Effector memory CD4-positive, alpha-beta T cell (primary cell): Measurements from ENCODE around the gene ANG.
A peak's percentile ranks its signal among the peaks of the same experiment; 100 is the strongest.

Experiments
- DNase-seq, 3 donors: peaks; one replicate each; pipeline ENCODE4 v3.0.0-alpha.2; 2020
- H3K27ac ChIP-seq: 2 replicates; pipeline ENCODE4 v1.7.0; 2013; ENCODE audit warnings: mild to moderate bottlenecking, low read length, moderate library complexity; ENCODE audit not compliant: insufficient read depth, poor library complexity, severe bottlenecking
- H3K27me3 ChIP-seq: replicated peaks from 2 replicates; pipeline ENCODE4 v1.7.0; 2013; ENCODE audit warnings: mild to moderate bottlenecking, low read length; ENCODE audit not compliant: insufficient read depth, control insufficient read depth, poor library complexity, severe bottlenecking
- H3K36me3 ChIP-seq: 2 replicates; pipeline ENCODE4 v1.7.0; 2013; ENCODE audit warnings: mild to moderate bottlenecking, low read length, moderate library complexity; ENCODE audit not compliant: control insufficient read depth, insufficient read depth
- H3K4me1 ChIP-seq: 2 replicates; pipeline ENCODE4 v1.7.0; 2013; ENCODE audit warnings: low read length, mild to moderate bottlenecking; ENCODE audit not compliant: control insufficient read depth, insufficient read depth, poor library complexity, severe bottlenecking
- H3K4me3 ChIP-seq: 2 replicates; pipeline ENCODE4 v1.7.0; 2013; ENCODE audit warnings: low read length, low read depth, mild to moderate bottlenecking; ENCODE audit not compliant: insufficient read depth, poor library complexity, severe bottlenecking
- H3K9me3 ChIP-seq: 2 replicates; pipeline ENCODE4 v1.7.0; 2013; ENCODE audit warnings: mild to moderate bottlenecking, low read length, moderate library complexity; ENCODE audit not compliant: control insufficient read depth

The ANG gene

DNA sequence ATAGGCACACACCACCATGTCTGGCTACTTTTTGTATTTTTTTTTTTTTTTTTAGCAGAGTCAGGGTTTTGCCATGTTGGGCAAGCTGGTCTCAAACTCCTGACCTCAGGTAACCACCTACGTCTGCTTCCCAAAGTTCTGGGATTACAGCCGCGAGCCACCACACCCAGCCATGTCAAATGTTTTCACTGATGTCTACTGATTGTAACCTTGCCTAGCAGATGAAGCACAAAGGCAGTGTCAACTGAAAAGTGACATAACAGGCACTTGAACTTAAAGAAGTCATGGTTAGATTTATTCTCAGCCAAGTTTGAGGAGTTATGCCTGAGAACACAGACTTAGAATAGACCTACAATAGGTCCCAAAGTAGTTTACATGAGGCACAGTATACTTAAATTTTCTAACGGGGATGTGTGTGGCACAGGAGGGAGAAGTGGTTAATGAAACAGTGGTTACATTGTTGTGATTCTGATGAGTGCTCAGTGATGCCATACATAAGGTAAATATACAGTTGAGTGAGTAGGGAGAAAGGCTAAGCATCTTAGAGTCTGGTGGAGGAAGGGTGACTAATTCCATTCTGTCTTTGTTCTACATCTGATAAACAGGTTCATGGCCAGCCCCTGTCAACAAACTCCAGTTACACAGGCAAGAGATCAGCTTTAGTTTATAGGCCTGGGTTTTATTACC, 16.8 kb upstream of the ANG start:
- DNase-seq = no peak
- H3K36me3 ChIP-seq = no peaks in the 10 kb centered on the region

DNA sequence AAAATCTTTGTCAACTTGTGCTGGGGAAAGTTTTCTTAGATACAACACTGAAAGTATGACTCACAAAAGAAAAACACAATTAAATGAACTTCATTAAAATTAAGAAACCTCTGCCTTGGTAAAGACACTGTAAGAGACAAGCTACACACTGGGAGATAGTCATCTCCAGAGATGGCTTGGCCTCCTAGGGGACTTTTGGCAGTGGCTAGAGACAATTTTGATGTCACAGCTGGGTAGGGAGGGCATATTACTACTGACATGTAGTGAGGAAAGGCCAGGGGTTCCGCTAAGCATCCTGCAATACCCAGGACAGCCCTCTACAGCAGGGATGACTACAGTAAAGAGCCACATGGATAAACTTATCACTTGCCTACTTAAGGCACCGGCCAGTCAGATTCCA, 12.9 kb upstream of the ANG start:
- H3K9me3 ChIP-seq = no peaks in the 10 kb centered on the region
- peaks cover 12% of the 10 kb centered on the region for H3K4me1 ChIP-seq
- H3K27ac ChIP-seq = no peak overlapping the region
- no peaks in the 10 kb centered on the region for H3K27me3 ChIP-seq
- no peak overlapping the region for H3K4me3 ChIP-seq
- H3K36me3 ChIP-seq = no peaks in the 10 kb centered on the region
- DNase-seq = no peak

More for the DNA sequence above, 16.8 kb upstream of the ANG start:
- Histone ChIP-seq H3K4me3 (no peak overlapping the region), H3K9me3 (no peaks in the 10 kb centered on the region), H3K4me1 (peaks cover 7% of the 10 kb centered on the region), H3K27ac (no peak overlapping the region), H3K27me3 (no peaks in the 10 kb centered on the region)

DNA sequence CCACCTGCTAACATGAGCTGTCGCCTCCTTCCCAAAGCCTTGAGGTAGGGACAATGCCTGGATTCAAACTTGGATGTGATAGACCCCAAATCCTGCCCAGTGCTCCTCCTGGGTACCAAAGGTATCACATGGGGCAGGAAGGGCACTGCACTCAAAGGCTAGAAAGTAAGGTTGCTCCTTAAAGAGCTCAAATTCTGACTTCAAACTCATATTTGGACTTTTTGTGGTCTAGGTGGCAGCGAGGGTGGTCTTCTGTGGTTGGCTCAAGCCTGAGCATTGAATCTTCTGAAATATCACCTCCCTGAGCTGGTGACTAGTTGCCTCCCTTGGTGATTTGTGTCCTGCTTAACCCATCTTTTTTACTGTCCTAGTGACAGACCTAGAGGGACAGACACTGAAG, 12.5 kb upstream of the ANG start:
- H3K27me3 ChIP-seq = no peaks in the 10 kb centered on the region
- DNase-seq = no peak
- no peaks in the 10 kb centered on the region for H3K9me3 ChIP-seq
- H3K4me3 ChIP-seq = no peak overlapping the region
- no peaks in the 10 kb centered on the region for H3K36me3 ChIP-seq
- H3K27ac ChIP-seq = no peak overlapping the region
- peaks cover 16% of the 10 kb centered on the region for H3K4me1 ChIP-seq

DNA sequence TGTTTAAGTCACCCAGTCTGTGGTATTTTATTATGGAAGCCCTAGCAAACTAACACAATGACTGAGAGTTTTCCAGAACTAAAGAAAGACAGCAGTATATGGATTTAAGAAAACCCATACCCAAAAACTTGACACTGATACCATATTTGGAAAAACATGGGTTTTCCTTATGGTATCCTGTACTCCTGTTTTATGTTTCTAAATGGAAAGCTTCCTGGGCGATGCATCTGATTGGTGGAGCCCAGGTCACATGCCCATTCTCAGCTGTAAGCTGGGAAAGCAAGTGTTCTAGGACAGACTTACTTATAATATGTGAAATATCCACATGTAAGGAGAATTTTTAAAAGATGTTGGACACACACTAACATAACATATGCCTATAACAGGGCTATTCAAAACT, 8.7 kb upstream of the ANG start:
- peak in 1 of 3 donors; percentile 28 for DNase-seq
- Histone ChIP-seq H3K36me3 (no peaks in the 10 kb centered on the region), H3K4me3 (no peak overlapping the region), H3K4me1 (peaks cover 21% of the 10 kb centered on the region), H3K27ac (no peak overlapping the region), H3K9me3 (no peaks in the 10 kb centered on the region), H3K27me3 (no peaks in the 10 kb centered on the region)

DNA sequence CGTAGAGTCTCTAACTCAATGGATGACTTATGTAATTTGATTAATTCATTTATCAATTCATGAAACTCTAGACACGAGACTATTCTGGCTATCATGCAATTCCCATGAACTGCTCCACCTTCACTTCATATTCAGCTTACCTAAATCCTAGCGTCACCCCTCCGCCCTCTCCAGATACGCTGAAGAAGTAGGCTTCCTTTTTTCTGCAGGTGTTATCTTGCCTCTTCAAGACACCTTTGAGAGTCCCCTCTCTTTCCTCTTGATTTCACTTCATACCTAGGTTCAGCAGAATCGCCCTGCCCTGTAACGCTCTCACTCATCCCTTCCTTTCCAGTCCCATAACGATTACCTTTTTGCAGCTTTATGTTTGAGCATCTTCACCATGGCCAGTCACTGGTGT, 8.2 kb upstream of the ANG start:
- no peak for DNase-seq
- H3K4me3 ChIP-seq = peak overlapping the region; percentile 27
- H3K36me3 ChIP-seq = no peaks in the 10 kb centered on the region
- no peaks in the 10 kb centered on the region for H3K27me3 ChIP-seq
- no peaks in the 10 kb centered on the region for H3K9me3 ChIP-seq
- H3K4me1 ChIP-seq = peaks cover 21% of the 10 kb centered on the region
- H3K27ac ChIP-seq = peak overlapping the region; percentile 94

DNA sequence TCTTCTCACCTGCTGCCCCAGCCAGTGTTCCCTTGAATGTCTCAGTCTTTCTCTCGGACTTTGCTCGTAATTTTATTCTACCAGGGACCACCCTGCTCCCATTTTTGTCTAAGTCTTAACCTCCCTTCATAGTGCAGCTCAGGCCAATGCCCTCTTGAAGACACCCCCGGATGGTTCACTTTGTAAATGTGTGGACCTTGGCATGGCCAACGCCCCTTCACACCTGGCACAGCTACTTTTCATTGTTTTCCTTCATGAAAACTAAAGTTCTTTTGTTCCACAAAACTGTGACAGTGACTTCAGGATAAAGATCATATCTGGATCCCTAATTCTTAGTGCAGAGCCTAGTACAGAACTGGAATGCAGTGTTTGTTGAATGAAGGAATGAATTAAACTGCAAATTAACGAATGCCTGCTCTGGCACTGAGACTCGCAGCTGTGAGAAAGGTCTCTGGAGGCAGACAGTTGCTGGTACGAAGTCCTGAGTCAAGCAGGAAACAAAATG, 7.7 kb upstream of the ANG start:
- no peaks in the 10 kb centered on the region for H3K9me3 ChIP-seq
- no peaks in the 10 kb centered on the region for H3K27me3 ChIP-seq
- H3K4me1 ChIP-seq = peaks cover 21% of the 10 kb centered on the region
- DNase-seq = peak in 1 of 3 donors; percentile 36
- H3K27ac ChIP-seq = peak overlapping the region; percentile 94
- H3K36me3 ChIP-seq = no peaks in the 10 kb centered on the region
- peak overlapping the region; percentile 81 for H3K4me3 ChIP-seq

DNA sequence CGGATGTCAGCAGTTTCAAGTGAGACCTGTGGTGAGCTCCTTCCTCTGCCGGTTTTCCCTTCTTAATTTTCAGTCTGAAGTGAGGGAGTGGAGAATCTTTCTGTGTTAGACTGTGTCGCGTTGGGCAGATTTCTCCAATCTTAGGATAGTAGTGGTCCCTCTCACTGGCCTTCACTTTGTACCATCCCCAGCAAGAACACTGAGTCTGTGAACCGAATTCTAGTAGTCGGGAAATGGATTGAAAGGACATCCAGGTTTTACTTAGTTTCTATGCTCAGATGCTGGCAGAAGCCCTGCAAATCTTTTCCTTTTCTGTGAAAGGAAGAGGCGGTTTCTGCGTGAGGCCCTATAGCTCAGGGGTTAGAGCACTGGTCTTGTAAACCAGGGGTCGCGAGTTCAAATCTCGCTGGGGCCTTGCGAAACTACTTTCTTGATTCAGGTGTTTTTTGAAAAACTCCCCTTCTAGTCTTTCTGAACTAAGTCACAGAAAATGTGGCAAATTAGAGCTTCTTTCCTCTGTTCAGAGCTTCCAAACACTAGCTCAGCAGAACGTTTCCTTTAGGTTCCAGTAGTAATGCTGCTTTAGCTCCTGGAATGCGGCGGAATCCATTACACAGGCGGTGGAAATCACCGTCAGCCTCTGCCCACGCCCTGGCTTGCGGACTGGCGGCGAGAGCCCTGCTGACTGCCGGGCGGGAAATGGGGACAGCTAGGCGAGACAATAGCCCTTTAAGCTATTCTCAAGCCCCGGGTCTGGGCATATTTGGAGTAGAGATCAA, 7.0 kb upstream of the ANG start:
- DNase-seq = peak; percentile 78 to 81 (median 80)
- H3K4me3 ChIP-seq = peak overlapping the region; percentile 81
- no peaks in the 10 kb centered on the region for H3K9me3 ChIP-seq
- peaks cover 21% of the 10 kb centered on the region for H3K4me1 ChIP-seq
- peak overlapping the region; percentile 94 for H3K27ac ChIP-seq
- H3K36me3 ChIP-seq = no peaks in the 10 kb centered on the region
- no peaks in the 10 kb centered on the region for H3K27me3 ChIP-seq

DNA sequence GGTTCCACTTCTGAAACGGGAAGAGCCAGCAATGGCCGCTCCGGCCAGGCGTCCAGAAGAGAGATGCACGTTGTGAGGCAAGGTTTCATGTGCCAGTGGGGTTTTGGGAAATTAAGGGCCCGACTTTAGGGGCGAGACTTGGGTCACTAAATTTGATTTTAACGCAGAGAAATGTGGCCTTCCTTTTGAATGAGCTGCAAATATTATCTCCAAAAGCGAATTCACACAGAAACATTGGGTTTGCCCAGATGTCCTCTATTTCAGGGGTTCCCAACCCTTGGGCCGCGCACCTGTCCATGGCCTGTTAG, 6.5 kb upstream of the ANG start:
- Histone ChIP-seq H3K36me3 (no peaks in the 10 kb centered on the region), H3K4me3 (peak overlapping the region; percentile 81), H3K27me3 (no peaks in the 10 kb centered on the region), H3K4me1 (peaks cover 21% of the 10 kb centered on the region), H3K27ac (peak overlapping the region; percentile 94), H3K9me3 (no peaks in the 10 kb centered on the region)
- DNase-seq = no peak

DNA sequence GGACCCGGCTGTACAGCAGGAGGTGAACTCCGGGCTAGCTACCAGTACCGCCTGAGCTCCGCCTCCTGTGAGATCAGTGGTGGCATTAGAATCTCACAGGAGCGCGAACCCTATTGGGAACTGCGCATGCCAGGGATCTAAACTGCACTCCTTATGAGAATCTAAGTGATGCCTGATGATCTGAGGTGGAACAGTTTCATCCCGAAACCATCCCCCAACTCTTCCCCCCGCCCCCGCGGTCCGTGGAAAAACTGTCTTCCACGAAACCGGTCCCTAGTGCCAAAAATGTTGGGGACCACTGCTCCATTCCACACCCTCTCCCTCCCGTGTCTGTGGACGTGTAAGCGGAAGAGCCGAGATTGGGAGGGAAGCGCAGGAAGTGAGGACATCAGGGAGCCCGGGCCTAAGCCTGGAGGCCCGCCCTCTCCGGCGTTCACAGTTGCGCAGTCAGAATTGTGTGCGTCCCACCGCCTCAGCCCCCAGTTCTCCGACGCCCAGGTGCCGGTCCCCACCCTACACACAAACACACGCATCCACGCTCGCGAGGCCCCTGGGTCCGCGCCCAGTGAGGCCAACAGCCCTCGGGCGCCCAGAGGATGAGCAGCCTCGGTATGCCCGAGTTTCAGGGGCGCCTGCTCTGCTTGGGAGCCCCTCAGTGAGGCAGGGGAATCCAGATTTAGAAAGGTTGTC, 6.0 kb upstream of the ANG start:
- Histone ChIP-seq H3K36me3 (no peaks in the 10 kb centered on the region), H3K9me3 (no peaks in the 10 kb centered on the region), H3K4me3 (peak overlapping the region; percentile 81), H3K4me1 (peaks cover 21% of the 10 kb centered on the region), H3K27me3 (no peaks in the 10 kb centered on the region), H3K27ac (peak overlapping the region; percentile 94)
- peak; percentile 65 to 72 (median 67) for DNase-seq
